GM23248 (cell line): ENCODE results near the gene MYOM3.

ENCODE experiments used
- EZH2 ChIP-seq: fragments of 200-600 bp; sonication (generic); IDR thresholded peaks from 2 replicates; pipeline ENCODE4 v1.6.1; 2018; ENCODE audit warnings: antibody characterized with exemption, mild to moderate bottlenecking; ENCODE audit not compliant: insufficient read depth, poor library complexity, severe bottlenecking
- EZH2phosphoT487 ChIP-seq: fragments of 200-600 bp; sonication (generic); IDR thresholded peaks from 2 replicates; pipeline ENCODE4 v1.6.1; 2018; ENCODE audit warnings: antibody characterized with exemption, moderate library complexity, mild to moderate bottlenecking, low read depth; ENCODE audit not compliant: insufficient read depth

GRCh38 chr1:24043345-24044032, 68.4 kb downstream of the MYOM3 start:
- no peak for TF ChIP-seq EZH2
- TF ChIP-seq EZH2phosphoT487: no peak
